DMS53 (cell line): ENCODE data around the gene MICALL2.
A peak's percentile ranks its signal among the peaks of the same experiment; 100 is the strongest.

Experiments
- DNase-seq: peaks from one replicate; lab custom pipeline; 2025; lab: John Stamatoyannopoulos, UW

The MICALL2 gene

GRCh38 chr7:1468203-1468602, 8.9 kb upstream of the MICALL2 start:
- DNase-seq = no peak

- peak; percentile 79 for DNase-seq
Measured at GRCh38 chr7:1466524-1467271, 7.4 kb upstream of the MICALL2 start.

DNA sequence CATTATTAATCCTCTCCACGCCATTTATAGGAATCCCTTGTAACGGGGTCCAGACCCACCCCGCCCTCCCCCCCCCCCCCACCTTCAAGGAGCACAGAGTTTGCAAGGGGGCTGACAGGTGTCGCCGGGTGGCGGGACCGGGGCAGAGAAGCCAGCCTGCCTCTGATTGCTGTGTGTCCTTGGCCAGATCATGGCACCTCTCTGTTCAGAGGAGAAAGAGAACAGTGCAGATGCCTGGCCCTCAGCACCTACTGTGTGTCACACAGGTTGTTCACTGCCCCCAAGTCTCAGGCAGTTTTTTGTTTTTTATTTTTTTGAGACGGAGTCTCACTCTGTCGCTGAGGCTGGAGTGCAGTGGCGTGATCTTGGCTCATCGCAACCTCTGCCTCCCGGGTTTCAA, 5.4 kb upstream of the MICALL2 start:
- no peak for DNase-seq

DNA sequence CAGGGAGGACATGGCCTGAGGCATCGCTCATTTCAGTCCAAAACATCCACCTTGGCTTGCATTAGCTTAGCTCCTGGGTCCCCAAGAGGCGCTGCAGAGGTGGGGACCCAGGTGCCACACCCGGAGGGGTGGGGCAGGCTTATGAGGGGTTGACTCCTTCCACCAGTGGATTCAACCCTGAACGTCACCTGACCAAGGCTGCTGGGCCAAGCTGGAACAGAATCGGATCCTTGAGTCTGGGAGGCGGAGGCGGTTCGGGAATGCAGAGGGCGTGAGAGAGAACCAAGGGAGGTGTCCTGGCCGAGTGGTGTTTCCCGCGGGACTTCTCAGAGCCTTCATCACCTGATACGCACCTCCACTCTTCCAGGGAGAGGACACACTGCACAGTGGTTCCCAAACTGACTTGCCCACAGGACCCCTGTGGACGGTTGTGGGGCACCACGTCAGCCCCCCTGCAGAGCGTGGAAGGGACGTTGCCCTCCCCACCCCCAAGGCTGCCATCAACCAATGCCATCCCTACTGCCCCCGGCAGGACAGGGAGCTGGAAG, 4.5 kb upstream of the MICALL2 start:
- DNase-seq = no peak

DNA sequence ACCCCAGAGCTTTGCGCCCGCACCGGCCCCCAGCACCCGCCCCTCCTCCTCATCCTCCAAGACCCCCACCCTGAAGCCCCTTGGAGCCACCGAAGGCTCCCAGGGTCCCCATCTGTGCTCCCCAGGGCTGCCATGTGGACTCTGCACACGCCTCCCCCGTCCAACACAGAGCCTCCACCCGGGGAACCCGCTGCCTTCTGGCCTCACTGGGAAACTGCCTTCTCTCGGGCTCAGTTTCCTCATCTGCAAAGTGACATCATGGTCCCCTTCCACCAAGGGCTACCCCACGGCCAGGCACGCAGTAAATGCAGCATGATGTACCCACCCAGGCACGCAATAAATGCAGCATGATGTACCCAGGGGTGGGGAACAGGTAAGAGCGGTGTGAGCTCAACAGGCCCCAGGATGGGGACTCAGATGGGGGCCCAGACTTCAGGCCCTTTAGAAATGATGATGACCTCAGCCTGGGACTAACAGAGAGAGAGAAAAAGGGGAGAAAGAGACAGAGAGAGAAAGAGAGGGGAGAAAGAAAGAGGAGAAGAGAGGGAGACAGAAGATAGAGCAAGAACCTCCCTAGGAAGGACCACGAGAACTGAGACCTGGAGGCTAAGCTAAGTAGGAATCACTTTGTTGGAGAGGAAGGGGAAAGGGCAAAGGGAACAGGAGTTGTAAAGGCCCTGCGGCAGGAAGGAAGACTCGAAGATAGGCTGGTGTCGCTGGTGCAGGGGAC, 2.5 kb upstream of the MICALL2 start:
- no peak for DNase-seq

GRCh38 chr7:1460821-1461645, 1.8 kb upstream of the MICALL2 start:
- DNase-seq = peak; percentile 54

- peak; percentile 53 for DNase-seq
Measured at GRCh38 chr7:1459920-1460820, 900 bp upstream of the MICALL2 start.

- peak; percentile 99 for DNase-seq
Measured at GRCh38 chr7:1459512-1459892, 232 bp upstream of the MICALL2 start.

DNA sequence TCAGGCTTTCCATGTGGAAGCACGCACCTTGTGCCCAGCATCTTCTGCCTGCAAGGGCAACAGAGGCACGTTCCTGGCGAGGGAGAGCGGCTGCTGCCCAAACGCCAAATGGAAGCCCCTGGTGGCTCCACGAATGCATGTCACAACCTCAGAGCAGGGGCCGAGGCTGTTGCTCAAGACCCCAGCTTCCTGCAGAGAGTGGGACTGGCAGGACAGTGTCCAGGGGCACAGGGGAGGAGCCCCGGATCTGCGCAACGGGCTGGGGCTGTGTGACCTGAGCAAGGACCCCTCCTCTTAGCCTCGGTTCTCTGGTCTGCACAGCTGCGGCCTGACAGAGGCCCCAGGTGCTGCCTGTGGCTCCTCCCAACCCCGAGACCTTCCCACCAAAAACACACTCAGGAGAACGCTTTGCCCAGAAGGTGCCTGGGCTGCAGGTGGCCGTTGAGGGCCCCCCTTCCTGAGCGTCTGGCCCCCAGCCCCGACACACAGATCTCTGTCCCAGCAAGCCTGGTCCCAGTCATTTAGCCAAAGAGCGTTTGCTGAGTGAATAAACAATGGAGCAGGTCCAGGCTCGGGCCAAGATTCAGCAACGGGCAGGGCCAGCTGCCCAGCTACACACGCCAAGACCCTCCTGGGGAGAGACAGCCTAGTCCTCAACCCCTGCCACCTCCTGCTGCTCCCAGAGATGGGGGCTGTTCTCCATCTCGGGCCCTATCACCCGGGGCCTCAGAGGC, 1.2 kb downstream of the MICALL2 start:
- DNase-seq = peak; percentile 32

DNA sequence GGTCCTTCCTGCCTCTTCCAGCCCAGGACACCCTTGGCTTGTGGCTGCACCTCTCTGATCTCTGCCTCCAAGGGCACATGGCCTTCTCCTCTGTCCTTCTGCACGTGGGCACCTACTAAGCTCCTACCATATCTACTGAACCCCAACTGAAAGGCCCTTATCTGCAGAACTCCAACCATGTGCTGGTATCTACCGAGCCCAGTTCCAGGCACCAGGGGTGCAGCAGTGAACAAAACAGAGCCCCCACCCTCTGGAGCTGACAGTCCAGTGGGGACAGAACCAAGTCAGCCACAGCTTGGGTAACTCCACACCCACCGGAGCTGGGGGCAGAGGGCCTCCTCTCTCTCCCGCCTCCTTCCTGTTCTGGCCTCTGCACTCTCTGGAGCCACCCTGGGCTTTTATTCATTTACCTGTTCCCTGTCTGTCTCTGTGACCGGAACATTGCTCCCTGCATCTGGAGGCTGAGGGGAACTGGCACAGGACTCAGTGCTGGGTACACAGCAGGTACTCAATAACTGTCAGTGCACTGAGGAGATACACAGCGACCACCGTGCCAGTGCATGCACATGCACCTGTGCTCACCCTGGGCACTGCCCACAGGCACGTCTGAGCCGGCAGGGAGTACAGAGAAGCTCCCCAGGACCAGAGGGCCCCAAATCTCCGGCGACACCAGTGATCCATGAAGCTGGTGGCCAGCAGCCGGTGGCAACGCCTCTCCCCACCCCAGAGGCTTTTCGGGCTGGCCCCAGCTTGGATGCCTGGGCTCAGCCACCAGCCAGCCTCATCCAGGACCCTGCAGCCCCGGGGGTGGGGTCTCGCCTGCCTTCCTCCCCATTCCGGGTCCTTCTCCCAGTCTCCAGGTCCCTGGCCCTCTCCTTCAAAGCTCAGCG, 2.0 kb downstream of the MICALL2 start:
- DNase-seq = no peak

- DNase-seq = no peak
Measured at GRCh38 chr7:1455955-1456354, 3.3 kb downstream of the MICALL2 start.

DNA sequence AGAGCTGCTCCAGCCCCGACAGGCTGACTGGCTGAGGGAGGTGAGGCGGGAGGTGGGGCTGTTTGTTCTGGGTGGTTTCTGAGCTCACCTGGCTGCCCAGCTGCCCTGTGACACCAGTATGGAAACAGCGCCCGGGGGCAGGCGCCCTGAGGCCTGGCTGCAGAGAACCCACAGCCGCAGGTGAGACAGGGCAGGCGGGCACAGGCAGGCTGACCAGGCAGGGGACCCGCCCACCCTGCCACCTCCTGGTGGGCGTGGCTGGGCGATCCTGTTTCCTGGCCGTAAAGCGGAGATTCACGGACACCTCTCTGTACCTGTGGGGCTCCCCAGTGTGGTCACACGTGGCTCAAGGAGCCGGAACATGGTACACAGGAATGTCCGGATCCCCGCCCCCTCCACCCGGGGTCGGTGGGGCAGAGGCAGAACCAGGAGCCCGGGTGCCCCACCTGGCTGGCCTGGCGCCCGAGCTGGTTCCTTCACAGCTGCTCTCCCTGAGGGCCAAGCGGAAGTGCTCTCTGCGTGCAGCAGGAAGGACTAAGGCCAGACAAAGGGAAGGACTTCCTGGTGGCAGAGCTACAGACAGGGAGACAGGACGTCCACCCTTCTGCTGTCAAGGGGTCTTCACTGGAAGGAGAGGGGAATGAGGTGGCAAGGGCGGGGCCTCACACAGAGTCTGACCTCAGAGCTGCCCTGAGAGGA, 3.9 kb downstream of the MICALL2 start:
- peak; percentile 98 for DNase-seq

- DNase-seq = no peak
Measured at GRCh38 chr7:1454542-1454941, 4.7 kb downstream of the MICALL2 start.

GRCh38 chr7:1452205-1452604, 7.1 kb downstream of the MICALL2 start:
- DNase-seq = no peak

- no peak for DNase-seq
Measured at GRCh38 chr7:1450987-1451386, 8.3 kb downstream of the MICALL2 start.

GRCh38 chr7:1450431-1450830, 8.8 kb downstream of the MICALL2 start:
- no peak for DNase-seq

- DNase-seq = no peak
Measured at GRCh38 chr7:1449951-1450350, 9.3 kb downstream of the MICALL2 start.

- no peak for DNase-seq
Measured at GRCh38 chr7:1449501-1449900, 9.8 kb downstream of the MICALL2 start.

GRCh38 chr7:1448958-1449357, 10.3 kb downstream of the MICALL2 start:
- DNase-seq = no peak
